HepG2 (cell line): Measurements from ENCODE around the gene MGARP. TPM values are rescaled to one million over a fixed set of nuclear protein-coding genes. Genes with fewer than 3 reads are reported as not detected.

Experiments used
- GFI1 ChIP-seq: sonication (generic); formaldehyde crosslinking; IDR thresholded peaks from 2 replicates; pipeline ENCODE4 v1.5.0; 2020; ENCODE audit warnings: missing genetic modification reagents, mild to moderate bottlenecking, borderline replicate concordance
- GTF3A ChIP-seq: sonication (generic); formaldehyde crosslinking; conservative IDR thresholded peaks from 2 replicates; pipeline ENCODE4 v1.4.0; 2020; ENCODE audit warnings: mild to moderate bottlenecking, missing genetic modification reagents
- KDM5B ChIP-seq: sonication (generic); formaldehyde crosslinking; IDR thresholded peaks from 2 replicates; pipeline ENCODE4 v1.4.0; 2020; ENCODE audit warnings: missing genetic modification reagents, mild to moderate bottlenecking, borderline replicate concordance
- NCOA2 ChIP-seq: sonication (generic); formaldehyde crosslinking; IDR thresholded peaks from 2 replicates; pipeline ENCODE4 v1.8.0; 2022; ENCODE audit warnings: inconsistent platforms
- NKX3-1 ChIP-seq: sonication (generic); formaldehyde crosslinking; IDR thresholded peaks from 2 replicates; pipeline ENCODE4 v1.5.0; 2020; ENCODE audit warnings: missing genetic modification reagents
- NRL ChIP-seq: sonication (generic); formaldehyde crosslinking; IDR thresholded peaks from 2 replicates; pipeline ENCODE4 v1.5.0; 2020; ENCODE audit warnings: missing genetic modification reagents, mild to moderate bottlenecking, moderate library complexity, borderline replicate concordance
- RARA ChIP-seq: IDR thresholded peaks from 2 replicates; pipeline ENCODE4 v1.6.1; 2016; ENCODE audit warnings: missing genetic modification reagents, missing compliant biosample characterization
- RBM22 ChIP-seq: fragments of 200-400 bp; formaldehyde crosslinking; optimal IDR thresholded peaks from 2 replicates; pipeline ENCODE3; 2017; ENCODE audit warnings: mild to moderate bottlenecking, low read length, moderate library complexity
- SOX13 ChIP-seq, 3 experiments: fragments of 450-650 bp in 1 of 3; sonication (generic) in 1 of 3; formaldehyde crosslinking in 1 of 3; IDR thresholded peaks in 2 of 3; conservative IDR thresholded peaks in 1 of 3; 2 replicates each; pipeline versions ENCODE4 v1.5.0 to v1.6.1; 2016 to 2020; ENCODE audit warnings: antibody characterized with exemption in 1 of 3, mild to moderate bottlenecking in 1 of 3, missing compliant biosample characterization in 1 of 3, missing genetic modification reagents in 1 of 3, moderate library complexity in 1 of 3
- TBX2 ChIP-seq: sonication (generic); formaldehyde crosslinking; IDR thresholded peaks from 2 replicates; pipeline ENCODE4 v1.5.0; 2020; ENCODE audit warnings: missing genetic modification reagents, mild to moderate bottlenecking, borderline replicate concordance
- ZBTB42 ChIP-seq: sonication (generic); formaldehyde crosslinking; IDR thresholded peaks from 2 replicates; pipeline ENCODE4 v1.5.0; 2020; ENCODE audit warnings: mild to moderate bottlenecking, missing genetic modification reagents
- ZKSCAN8 ChIP-seq: IDR thresholded peaks from 2 replicates; pipeline ENCODE4 v1.6.1; 2016; ENCODE audit warnings: borderline replicate concordance, missing genetic modification reagents, missing compliant biosample characterization
- ZMYM3 ChIP-seq: sonication (generic); formaldehyde crosslinking; IDR thresholded peaks from 2 replicates; pipeline ENCODE4 v1.5.1; 2020; ENCODE audit warnings: mild to moderate bottlenecking, missing genetic modification reagents
- ZNF251 ChIP-seq: sonication (generic); formaldehyde crosslinking; IDR thresholded peaks from 2 replicates; pipeline ENCODE4 v1.9.0; 2021; ENCODE audit warnings: mild to moderate bottlenecking, missing genetic modification reagents
- ZNF615 ChIP-seq: sonication (generic); formaldehyde crosslinking; IDR thresholded peaks from 2 replicates; pipeline ENCODE4 v1.5.0; 2020; ENCODE audit warnings: mild to moderate bottlenecking, missing genetic modification reagents, borderline replicate concordance
- ZNF737 ChIP-seq: sonication (generic); formaldehyde crosslinking; IDR thresholded peaks from 2 replicates; pipeline ENCODE4 v1.5.0; 2020; ENCODE audit warnings: missing genetic modification reagents, mild to moderate bottlenecking, borderline replicate concordance
- ZNF766 ChIP-seq: sonication (generic); formaldehyde crosslinking; IDR thresholded peaks from 2 replicates; pipeline ENCODE4 v1.5.0; 2020; ENCODE audit warnings: missing genetic modification reagents, borderline replicate concordance
- ZNF781 ChIP-seq: sonication (generic); formaldehyde crosslinking; IDR thresholded peaks from 2 replicates; pipeline ENCODE4 v1.5.1; 2020; ENCODE audit warnings: borderline replicate concordance, mild to moderate bottlenecking, missing genetic modification reagents; ENCODE audit errors: not compliant biosample characterization
- polyA plus RNA-seq, 8 experiments: library from polyadenylated mRNA; depleted of rRNA in 3 of 8; stranded (reverse) in 7 of 8; unstranded in 1 of 8; fragments of >200 nt; fragmentation: Illumina TruSeq in 4 of 8; extraction: Trizol in 4 of 8; gene quantifications; 2 replicates each; pipeline versions ENCODE4 v1.2.1 to v1.2.3, GENCODE V29; 2011 to 2016; ENCODE audit warnings: low read depth in 4 of 8, missing spikeins in 1 of 8, mixed read lengths in 1 of 8; ENCODE audit not compliant: insufficient read depth in 1 of 8
- total RNA-seq, 5 experiments: library from RNA; depleted of rRNA; stranded (reverse); fragments of >200 nt; fragmentation: Illumina TruSeq; extraction: Trizol; gene quantifications; 2 replicates each; pipeline ENCODE4 v1.2.3, GENCODE V29; 2016; ENCODE audit warnings: low read depth in 1 of 5
- TF ChIP-seq, protein P1 (sequence below): sonication (generic); formaldehyde crosslinking; IDR thresholded peaks from 2 replicates; pipeline ENCODE4 v1.4.0; 2020; ENCODE audit warnings: mild to moderate bottlenecking, missing genetic modification reagents
- TF ChIP-seq, protein P2 (sequence below): sonication (generic); formaldehyde crosslinking; IDR thresholded peaks from 2 replicates; pipeline ENCODE4 v1.4.0; 2020; ENCODE audit warnings: missing genetic modification reagents, borderline replicate concordance
- TF ChIP-seq, protein P3 (sequence below): sonication (generic); formaldehyde crosslinking; IDR thresholded peaks from 2 replicates; pipeline ENCODE4 v1.8.0; 2022; ENCODE audit warnings: mild to moderate bottlenecking, missing genetic modification reagents
- TF ChIP-seq, protein P4 (sequence below): sonication (generic); formaldehyde crosslinking; IDR thresholded peaks from 2 replicates; pipeline ENCODE4 v1.5.0; 2020; ENCODE audit warnings: missing genetic modification reagents, mild to moderate bottlenecking, borderline replicate concordance

The MGARP gene
- total and polyA plus RNA-seq, 2 of the 13 experiments (the other 11 are each of a cell fraction or from before 2014, with no cell fraction given), result 0.11 to 0.13 TPM

DNA sequence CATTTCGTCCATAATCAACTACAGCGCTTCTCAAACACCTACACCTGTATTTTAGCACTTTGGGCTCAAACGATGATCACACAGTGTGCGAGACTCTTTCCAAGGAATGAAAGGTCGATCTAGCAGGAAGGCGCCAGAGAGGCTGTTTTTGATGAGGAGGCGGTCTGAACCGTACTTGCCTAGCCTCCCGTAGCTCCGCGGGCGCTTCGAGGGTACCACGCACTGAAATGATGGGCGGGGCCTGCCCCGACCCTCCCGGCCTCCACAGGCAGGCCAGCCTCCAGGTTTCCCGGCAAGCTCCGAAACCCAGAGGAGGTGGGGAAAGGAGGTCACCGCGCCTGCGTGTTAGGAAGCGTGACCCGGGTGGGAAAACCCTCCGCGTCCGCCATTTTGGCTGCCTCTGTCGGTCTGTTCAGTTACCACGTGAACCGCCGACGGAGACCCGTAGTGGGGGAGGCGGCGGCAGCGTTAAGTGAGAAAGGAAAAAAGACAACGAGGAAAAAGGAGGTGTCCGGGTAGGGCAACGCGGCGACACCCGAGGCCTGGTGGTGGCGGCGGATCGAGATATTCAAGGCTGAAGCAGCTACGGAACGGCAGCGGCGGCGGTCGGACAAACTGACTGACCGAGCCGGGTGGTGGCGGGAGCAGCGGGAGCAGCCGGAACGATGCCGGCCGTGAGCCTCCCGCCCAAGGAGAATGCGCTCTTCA, 21.2 kb upstream of the MGARP start, which contains the start of gene NAA15 (continued):
- TF ChIP-seq, protein P1, sequence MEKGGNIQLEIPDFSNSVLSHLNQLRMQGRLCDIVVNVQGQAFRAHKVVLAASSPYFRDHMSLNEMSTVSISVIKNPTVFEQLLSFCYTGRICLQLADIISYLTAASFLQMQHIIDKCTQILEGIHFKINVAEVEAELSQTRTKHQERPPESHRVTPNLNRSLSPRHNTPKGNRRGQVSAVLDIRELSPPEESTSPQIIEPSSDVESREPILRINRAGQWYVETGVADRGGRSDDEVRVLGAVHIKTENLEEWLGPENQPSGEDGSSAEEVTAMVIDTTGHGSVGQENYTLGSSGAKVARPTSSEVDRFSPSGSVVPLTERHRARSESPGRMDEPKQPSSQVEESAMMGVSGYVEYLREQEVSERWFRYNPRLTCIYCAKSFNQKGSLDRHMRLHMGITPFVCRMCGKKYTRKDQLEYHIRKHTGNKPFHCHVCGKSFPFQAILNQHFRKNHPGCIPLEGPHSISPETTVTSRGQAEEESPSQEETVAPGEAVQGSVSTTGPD (CRISPR knock-in tag), result no peak
- TF ChIP-seq, protein P2, sequence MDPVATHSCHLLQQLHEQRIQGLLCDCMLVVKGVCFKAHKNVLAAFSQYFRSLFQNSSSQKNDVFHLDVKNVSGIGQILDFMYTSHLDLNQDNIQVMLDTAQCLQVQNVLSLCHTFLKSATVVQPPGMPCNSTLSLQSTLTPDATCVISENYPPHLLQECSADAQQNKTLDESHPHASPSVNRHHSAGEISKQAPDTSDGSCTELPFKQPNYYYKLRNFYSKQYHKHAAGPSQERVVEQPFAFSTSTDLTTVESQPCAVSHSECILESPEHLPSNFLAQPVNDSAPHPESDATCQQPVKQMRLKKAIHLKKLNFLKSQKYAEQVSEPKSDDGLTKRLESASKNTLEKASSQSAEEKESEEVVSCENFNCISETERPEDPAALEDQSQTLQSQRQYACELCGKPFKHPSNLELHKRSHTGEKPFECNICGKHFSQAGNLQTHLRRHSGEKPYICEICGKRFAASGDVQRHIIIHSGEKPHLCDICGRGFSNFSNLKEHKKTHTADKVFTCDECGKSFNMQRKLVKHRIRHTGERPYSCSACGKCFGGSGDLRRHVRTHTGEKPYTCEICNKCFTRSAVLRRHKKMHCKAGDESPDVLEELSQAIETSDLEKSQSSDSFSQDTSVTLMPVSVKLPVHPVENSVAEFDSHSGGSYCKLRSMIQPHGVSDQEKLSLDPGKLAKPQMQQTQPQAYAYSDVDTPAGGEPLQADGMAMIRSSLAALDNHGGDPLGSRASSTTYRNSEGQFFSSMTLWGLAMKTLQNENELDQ (CRISPR knock-in tag), result no peak
- TF ChIP-seq ZKSCAN8 (CRISPR knock-in tag) (peak; percentile 58; the same call in 1 of the 2 replicates), ZMYM3 (CRISPR knock-in tag) (no peak; the same call in 1 of the 2 replicates), ZNF615 (no peak), ZNF737 (no peak), RARA (CRISPR knock-in tag) (no peak), ZBTB42 (CRISPR knock-in tag) (no peak), RBM22 (no peak), GFI1 (CRISPR knock-in tag) (no peak), TBX2 (CRISPR knock-in tag) (peak; percentile 88), NCOA2 (CRISPR knock-in tag) (peak; percentile 38), ZNF766 (CRISPR knock-in tag) (no peak; the same call in 1 of the 2 replicates), KDM5B (CRISPR knock-in tag) (peak; percentile 64; the same call in 1 of the 2 replicates), ZNF781 (CRISPR knock-in tag) (no peak), GTF3A (CRISPR knock-in tag) (no peak), SOX13 (IDR thresholded peaks at IDR 0.05) (no peak), SOX13 (CRISPR knock-in tag; conservative IDR thresholded peaks at IDR 0.05 in 1 of 2, IDR thresholded peaks at IDR 0.05 in 1 of 2) (peak in 1 of 2 experiments; percentile 52; a peak in 1 of 4 replicates), ZNF251 (CRISPR knock-in tag) (no peak), NKX3-1 (CRISPR knock-in tag) (peak; percentile 21; the same call in 1 of the 2 replicates), NRL (CRISPR knock-in tag) (peak; percentile 84; the same call in 1 of the 2 replicates)
- TF ChIP-seq, protein P3, sequence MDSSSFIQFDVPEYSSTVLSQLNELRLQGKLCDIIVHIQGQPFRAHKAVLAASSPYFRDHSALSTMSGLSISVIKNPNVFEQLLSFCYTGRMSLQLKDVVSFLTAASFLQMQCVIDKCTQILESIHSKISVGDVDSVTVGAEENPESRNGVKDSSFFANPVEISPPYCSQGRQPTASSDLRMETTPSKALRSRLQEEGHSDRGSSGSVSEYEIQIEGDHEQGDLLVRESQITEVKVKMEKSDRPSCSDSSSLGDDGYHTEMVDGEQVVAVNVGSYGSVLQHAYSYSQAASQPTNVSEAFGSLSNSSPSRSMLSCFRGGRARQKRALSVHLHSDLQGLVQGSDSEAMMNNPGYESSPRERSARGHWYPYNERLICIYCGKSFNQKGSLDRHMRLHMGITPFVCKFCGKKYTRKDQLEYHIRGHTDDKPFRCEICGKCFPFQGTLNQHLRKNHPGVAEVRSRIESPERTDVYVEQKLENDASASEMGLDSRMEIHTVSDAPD (CRISPR knock-in tag), result peak; percentile 62; the same call in 1 of the 2 replicates
- TF ChIP-seq, protein P4, sequence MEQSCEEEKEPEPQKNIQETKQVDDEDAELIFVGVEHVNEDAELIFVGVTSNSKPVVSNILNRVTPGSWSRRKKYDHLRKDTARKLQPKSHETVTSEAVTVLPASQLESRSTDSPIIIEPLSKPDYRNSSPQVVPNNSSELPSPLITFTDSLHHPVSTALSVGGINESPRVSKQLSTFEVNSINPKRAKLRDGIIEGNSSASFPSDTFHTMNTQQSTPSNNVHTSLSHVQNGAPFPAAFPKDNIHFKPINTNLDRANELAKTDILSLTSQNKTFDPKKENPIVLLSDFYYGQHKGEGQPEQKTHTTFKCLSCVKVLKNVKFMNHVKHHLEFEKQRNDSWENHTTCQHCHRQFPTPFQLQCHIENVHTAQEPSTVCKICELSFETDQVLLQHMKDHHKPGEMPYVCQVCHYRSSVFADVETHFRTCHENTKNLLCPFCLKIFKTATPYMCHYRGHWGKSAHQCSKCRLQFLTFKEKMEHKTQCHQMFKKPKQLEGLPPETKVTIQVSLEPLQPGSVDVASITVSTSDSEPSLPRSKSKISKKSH, result no peak
